ENCODE measurements around the gene AGR2. TPM values are rescaled to one million over a fixed set of nuclear protein-coding genes. Genes with fewer than 3 reads are reported as not detected.

AGR2 gene
- total RNA-seq, 1 donor from 2014 or later = 7.4 TPM

DNA sequence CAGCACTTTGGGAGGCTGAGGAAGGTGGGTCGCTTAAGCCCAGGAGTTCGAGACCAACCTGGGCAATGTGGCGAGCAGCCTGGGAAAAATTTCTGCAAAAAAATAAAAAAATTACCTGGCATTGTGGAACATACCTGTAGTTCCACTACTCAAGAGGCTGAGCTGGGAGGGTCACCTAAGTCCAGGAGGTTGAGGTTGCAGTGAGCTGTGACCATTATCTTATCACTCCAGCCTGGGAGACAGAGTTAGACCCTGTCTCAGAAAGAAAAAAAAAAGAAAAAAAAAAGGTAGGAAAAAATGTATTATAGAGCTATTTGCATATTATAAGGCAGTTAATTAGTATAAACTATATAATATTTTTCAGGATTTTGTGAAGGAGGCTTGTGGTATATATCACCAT is 62.3 kb downstream of the AGR2 start:
- no peak overlapping the region for H3K4me3 ChIP-seq (ENCODE audit: low read depth, low read length)

More for the DNA sequence above, 62.3 kb downstream of the AGR2 start:
- Histone ChIP-seq H3K36me3 (ENCODE audit: control insufficient read depth, insufficient read depth, low read length) (no peaks in the 10 kb centered on the region), H3K27me3 (ENCODE audit: control insufficient read depth, insufficient read depth, low read length) (no peaks in the 10 kb centered on the region)
- DNase-seq (ENCODE audit: low read depth) = no peak
- TF ChIP-seq, protein P1, sequence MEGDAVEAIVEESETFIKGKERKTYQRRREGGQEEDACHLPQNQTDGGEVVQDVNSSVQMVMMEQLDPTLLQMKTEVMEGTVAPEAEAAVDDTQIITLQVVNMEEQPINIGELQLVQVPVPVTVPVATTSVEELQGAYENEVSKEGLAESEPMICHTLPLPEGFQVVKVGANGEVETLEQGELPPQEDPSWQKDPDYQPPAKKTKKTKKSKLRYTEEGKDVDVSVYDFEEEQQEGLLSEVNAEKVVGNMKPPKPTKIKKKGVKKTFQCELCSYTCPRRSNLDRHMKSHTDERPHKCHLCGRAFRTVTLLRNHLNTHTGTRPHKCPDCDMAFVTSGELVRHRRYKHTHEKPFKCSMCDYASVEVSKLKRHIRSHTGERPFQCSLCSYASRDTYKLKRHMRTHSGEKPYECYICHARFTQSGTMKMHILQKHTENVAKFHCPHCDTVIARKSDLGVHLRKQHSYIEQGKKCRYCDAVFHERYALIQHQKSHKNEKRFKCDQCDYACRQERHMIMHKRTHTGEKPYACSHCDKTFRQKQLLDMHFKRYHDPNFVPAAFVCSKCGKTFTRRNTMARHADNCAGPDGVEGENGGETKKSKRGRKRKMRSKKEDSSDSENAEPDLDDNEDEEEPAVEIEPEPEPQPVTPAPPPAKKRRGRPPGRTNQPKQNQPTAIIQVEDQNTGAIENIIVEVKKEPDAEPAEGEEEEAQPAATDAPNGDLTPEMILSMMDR (IDR thresholded peaks at IDR 0.05; ENCODE audit: insufficient read depth, low read length, poor library complexity, severe bottlenecking) = no peak

Other genes with a start within 250 kb of the AGR2 start
- 9.9 and 10.9 TPM in 2 replicates for gene ANKMY2, start 159.2 kb downstream of the AGR2 start, total RNA-seq
- gene BZW2, start 158.8 kb downstream of the AGR2 start, total RNA-seq = 61.2 and 62.2 TPM in 2 replicates
- 15.5 and 16.7 TPM in 2 replicates for gene TSPAN13, start 51.2 kb downstream of the AGR2 start, total RNA-seq
- gene AGR3, start 77.0 kb upstream of the AGR2 start, total RNA-seq = not detected in 2 replicates